CD14-positive monocyte (primary cell): ENCODE results near the gene GALNT6. TPM values are rescaled to one million over a fixed set of nuclear protein-coding genes. Genes with fewer than 3 reads are reported as not detected.
A peak's percentile ranks its signal among the peaks of the same experiment; 100 is the strongest.

Source experiments
- DNase-seq, 3 donors: peaks; one replicate each; pipeline ENCODE4 v3.0.0-alpha.2; 2011 to 2022
- H2AFZ ChIP-seq: 2 replicates; pipeline ENCODE4 v1.6.0; 2012; ENCODE audit warnings: mild to moderate bottlenecking, low read depth, low read length, inconsistent platforms; ENCODE audit not compliant: insufficient read depth, poor library complexity, severe bottlenecking
- H3K27ac ChIP-seq, 2 donors: 1 replicate in 1 of 2; 2 replicates in 1 of 2; pipeline ENCODE4 v1.5.1; 2012 to 2013; ENCODE audit warnings: low read length in 2 of 2, control low read depth in 1 of 2, inconsistent platforms in 1 of 2, low read depth in 1 of 2, mild to moderate bottlenecking in 1 of 2
- H3K27me3 ChIP-seq, 2 donors: one replicate each; pipeline versions ENCODE4 v1.6.0 to v1.6.1; 2011 to 2013; ENCODE audit warnings: low read length in 2 of 2; ENCODE audit not compliant: control insufficient read depth in 2 of 2, insufficient read depth in 2 of 2
- H3K36me3 ChIP-seq, 2 donors: replicated peaks in 1 of 2; 1 replicate in 1 of 2; 2 replicates in 1 of 2; pipeline versions ENCODE4 v1.5.1 to v1.6.1; 2012 to 2013; ENCODE audit warnings: low read length in 2 of 2, control low read depth in 1 of 2, inconsistent platforms in 1 of 2, mild to moderate bottlenecking in 1 of 2; ENCODE audit not compliant: insufficient read depth in 2 of 2, control insufficient read depth in 1 of 2
- H3K4me1 ChIP-seq, 2 donors: 1 replicate in 1 of 2; 2 replicates in 1 of 2; pipeline versions ENCODE4 v1.5.1 to v1.6.1; 2012 to 2013; ENCODE audit warnings: low read length in 2 of 2, control low read depth in 1 of 2, inconsistent platforms in 1 of 2, mild to moderate bottlenecking in 1 of 2, moderate library complexity in 1 of 2; ENCODE audit not compliant: insufficient read depth in 2 of 2, control insufficient read depth in 1 of 2
- H3K4me2 ChIP-seq: replicated peaks from 2 replicates; pipeline ENCODE3; 2012; ENCODE audit warnings: low read length, moderate library complexity, mild to moderate bottlenecking; ENCODE audit not compliant: poor library complexity, severe bottlenecking; ENCODE audit errors: extremely low read depth
- H3K4me3 ChIP-seq, 3 experiments: fragments of 200-600 bp in 1 of 3; sonication (generic) in 1 of 3; replicated peaks in 1 of 3; 1 replicate in 2 of 3; 2 replicates in 1 of 3; pipeline ENCODE4 v1.5.1; 2011 to 2013; ENCODE audit warnings: low read length in 3 of 3, mild to moderate bottlenecking in 3 of 3, control low read depth in 2 of 3, low read depth in 2 of 3, inconsistent platforms in 1 of 3, moderate library complexity in 1 of 3
- H3K79me2 ChIP-seq: 2 replicates; pipeline ENCODE4 v1.6.0; 2012; ENCODE audit warnings: mild to moderate bottlenecking, control low read depth, inconsistent platforms, low read length, moderate library complexity; ENCODE audit not compliant: insufficient read depth
- H3K9ac ChIP-seq: 2 replicates; pipeline ENCODE4 v1.6.0; 2017; ENCODE audit warnings: low read length, mild to moderate bottlenecking; ENCODE audit not compliant: insufficient read depth, poor library complexity, severe bottlenecking
- H3K9me3 ChIP-seq, 2 donors: replicated peaks in 1 of 2; 1 replicate in 1 of 2; 2 replicates in 1 of 2; pipeline versions ENCODE4 v1.5.1 to v1.6.1; 2012 to 2013; ENCODE audit warnings: low read length in 2 of 2, control low read depth in 1 of 2; ENCODE audit not compliant: control insufficient read depth in 1 of 2, insufficient read depth in 1 of 2
- H4K20me1 ChIP-seq: 2 replicates; pipeline ENCODE4 v1.6.0; 2012; ENCODE audit warnings: mild to moderate bottlenecking, low read length, control low read depth, moderate library complexity; ENCODE audit not compliant: insufficient read depth
- H3K27ac Mint-ChIP-seq, 7 donors: one replicate each; pipeline ENCODE4 v1.8.0; 2020; ENCODE audit warnings: mild to moderate bottlenecking in 7 of 7, mixed read lengths in 7 of 7, moderate library complexity in 6 of 7, inconsistent platforms in 2 of 7
- H3K27me3 Mint-ChIP-seq, 3 donors: one replicate each; pipeline ENCODE4 v1.8.0; 2021 to 2022; ENCODE audit warnings: low read depth in 3 of 3, mild to moderate bottlenecking in 3 of 3, mixed read lengths in 3 of 3, moderate library complexity in 3 of 3, inconsistent platforms in 1 of 3
- H3K36me3 Mint-ChIP-seq, 2 donors: one replicate each; pipeline ENCODE4 v1.8.0; 2020; ENCODE audit warnings: mixed read lengths in 2 of 2, inconsistent platforms in 1 of 2, mild to moderate bottlenecking in 1 of 2
- H3K4me1 Mint-ChIP-seq: one replicate; pipeline ENCODE4 v1.8.0; 2020; ENCODE audit warnings: mild to moderate bottlenecking, mixed read lengths
- H3K4me3 Mint-ChIP-seq, 2 donors: one replicate each; pipeline ENCODE4 v1.8.0; 2020; ENCODE audit warnings: mild to moderate bottlenecking in 2 of 2, mixed read lengths in 2 of 2, moderate library complexity in 1 of 2
- H3K9me3 Mint-ChIP-seq, 7 donors: one replicate each; pipeline ENCODE4 v1.8.0; 2020 to 2022; ENCODE audit warnings: mixed read lengths in 7 of 7, mild to moderate bottlenecking in 6 of 7, moderate library complexity in 6 of 7, inconsistent platforms in 2 of 7
- CTCF ChIP-seq: fragments of 200-600 bp; IDR thresholded peaks from one replicate; pipeline ENCODE4 v1.8.0; 2022; ENCODE audit warnings: antibody characterized with exemption, mild to moderate bottlenecking
- WGBS: methylation state at CpG from one replicate; pipeline ENCODE4 v1.1.5; 2013; ENCODE audit warnings: missing lambda C conversion rate; ENCODE audit not compliant: insufficient coverage; 5-methylcytosine and 5-hydroxymethylcytosine counted together
- intact Hi-C, 2 donors: fragments of 100-400 bp; cut with micrococcal nuclease; formaldehyde crosslinking; loops; one replicate each; pipeline versions ENCODE4 v1.15.0 to v1.15.1; 2023
- polyA plus RNA-seq, 3 donors: library from polyadenylated mRNA; depleted of rRNA in 1 of 3; unstranded in 2 of 3; stranded (reverse) in 1 of 3; fragments of 300-500 nt in 2 of 3; fragments of >200 nt in 1 of 3; fragmentation: Illumina TruSeq in 2 of 3; gene quantifications; 1 replicate in 2 of 3; 2 replicates in 1 of 3; pipeline ENCODE4 v1.2.3, GENCODE V29; 2012 to 2021

GALNT6 gene
- polyA plus RNA-seq, 3 donors = 3.2 to 12.9 (median 10.4) TPM

- H3K9ac ChIP-seq = no peak overlapping the region
- H3K9me3 ChIP-seq = no peaks in the 10 kb centered on the region
- H3K4me2 ChIP-seq = no peak overlapping the region
- H3K27me3 ChIP-seq = no peaks in the 10 kb centered on the region
- H3K4me3 ChIP-seq = no peak overlapping the region
- H3K4me1 ChIP-seq = peaks cover 18% of the 10 kb centered on the region in 2 donors
- no peak overlapping the region for H2AFZ ChIP-seq
- no peak overlapping the region for H3K27ac ChIP-seq
- intact Hi-C loops = no loop called here
- TF ChIP-seq CTCF = no peak
- Mint-ChIP-seq H3K9me3 (no peaks in the 10 kb centered on the region), H3K4me1 (peaks cover 20% of the 10 kb centered on the region), H3K27me3 (peaks cover 2 to 3% (median 2%) of the 10 kb centered on the region in 3 donors), H3K36me3 (peaks cover 0 to 8% of the 10 kb centered on the region in 2 donors), H3K27ac (peak overlapping the region in 2 of 7 donors; percentile 54 to 73), H3K4me3 (no peak overlapping the region)
- no peaks in the 10 kb centered on the region for H4K20me1 ChIP-seq
- no peak for DNase-seq
- 71% methylated on average over 3 of the region's 5 CpGs for WGBS
- no peaks in the 10 kb centered on the region for H3K79me2 ChIP-seq
- H3K36me3 ChIP-seq = no peaks in the 10 kb centered on the region
These were observed 15.7 kb upstream of the GALNT6 start for GRCh38 chr12:51406859-51407258.

- Mint-ChIP-seq H3K27ac (peak overlapping the region in 1 of 7 donors; percentile 15), H3K4me3 (no peak overlapping the region), H3K4me1 (peaks cover 20% of the 10 kb centered on the region), H3K27me3 (peaks cover 2 to 3% (median 2%) of the 10 kb centered on the region in 3 donors), H3K9me3 (no peaks in the 10 kb centered on the region), H3K36me3 (peaks cover 0 to 9% of the 10 kb centered on the region in 2 donors)
- intact Hi-C loops = no loop called here
- Histone ChIP-seq H3K36me3 (no peaks in the 10 kb centered on the region), H3K4me2 (no peak overlapping the region), H3K9me3 (no peaks in the 10 kb centered on the region), H3K27ac (no peak overlapping the region), H3K4me1 (peaks cover 18% of the 10 kb centered on the region in 2 donors), H3K27me3 (no peaks in the 10 kb centered on the region), H3K79me2 (no peaks in the 10 kb centered on the region), H2AFZ (no peak overlapping the region), H3K4me3 (no peak overlapping the region), H4K20me1 (no peaks in the 10 kb centered on the region), H3K9ac (no peak overlapping the region)
- TF ChIP-seq CTCF = no peak
- WGBS = 86% methylated on average over 2 of the region's 3 CpGs
- no peak for DNase-seq
These were observed 15.1 kb upstream of the GALNT6 start for GRCh38 chr12:51406290-51406689.
